Lower leg skin (tissue), 4 donors: ENCODE results near the gene CS. TPM values are rescaled to one million over a fixed set of nuclear protein-coding genes. Genes with fewer than 3 reads are reported as not detected.

ENCODE experiments used
- DNase-seq, 2 donors: peaks; one replicate each; pipeline ENCODE4 v3.0.0-alpha.2; 2019; ENCODE audit warnings: low spot score in 2 of 2
- H3K4me3 ChIP-seq: fragments of 200-600 bp; sonication (generic); 2 replicates; pipeline ENCODE4 v1.5.1; 2017; ENCODE audit warnings: mild to moderate bottlenecking, low read depth; ENCODE audit not compliant: poor library complexity, severe bottlenecking
- POLR2A ChIP-seq, 2 donors: fragments of 450-650 bp; IDR thresholded peaks; one replicate each; pipeline ENCODE4 v1.6.1; 2016 to 2017; ENCODE audit warnings: antibody characterized with exemption in 2 of 2, mild to moderate bottlenecking in 1 of 2, moderate library complexity in 1 of 2
- WGBS, 2 donors: methylation state at CpG; one replicate each; pipeline ENCODE4 v1.1.5; 2018; 5-methylcytosine and 5-hydroxymethylcytosine counted together
- intact Hi-C: fragments of 100-400 bp; cut with DNase I; formaldehyde crosslinking; loops from one replicate; pipeline ENCODE4 v1.15.0; 2023; ENCODE audit warnings: low total_unique reads
- total RNA-seq, 4 donors: library from RNA; depleted of rRNA; stranded (reverse); fragments of >200 nt; gene quantifications; one replicate each; pipeline ENCODE4 v1.1.0, GENCODE V29; 2016
- TF ChIP-seq, protein P1 (sequence below), 3 donors: fragments of 450-650 bp; IDR thresholded peaks; one replicate each; pipeline ENCODE4 v1.5.1; 2016; ENCODE audit warnings: antibody characterized with exemption in 3 of 3, mild to moderate bottlenecking in 3 of 3, moderate library complexity in 2 of 3

The CS gene
- total RNA-seq, 4 donors from 2014 or later: 118 to 156 (median 150) TPM

DNA sequence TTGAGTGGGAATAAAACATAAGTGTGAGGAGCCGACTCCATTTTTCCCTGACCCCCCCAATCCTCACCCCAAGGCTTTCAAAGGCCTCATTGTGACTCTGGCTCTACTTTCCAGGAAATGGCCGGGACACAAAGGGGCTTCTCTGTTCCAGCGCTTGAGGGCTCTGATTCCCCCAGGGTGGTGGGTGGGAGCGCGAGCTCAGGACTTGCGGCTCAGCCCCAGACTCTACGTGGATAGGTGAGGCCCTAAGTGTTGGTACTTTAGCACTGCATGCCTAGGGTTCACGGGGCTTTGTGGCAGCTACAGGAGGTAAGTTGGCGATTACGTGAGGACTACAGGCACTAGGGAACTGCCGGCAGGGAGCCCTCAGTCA, 15.1 kb upstream of the CS start:
- DNase-seq: no peak
- 0% methylated on average over 7 to 11 of the region's 11 CpGs for WGBS, 2 donors
- peak overlapping the region; percentile 78 for H3K4me3 ChIP-seq
- intact Hi-C loops: no loop called here
- no peak for TF ChIP-seq POLR2A (IDR thresholded peaks at IDR 0.05)
- TF ChIP-seq, protein P1, sequence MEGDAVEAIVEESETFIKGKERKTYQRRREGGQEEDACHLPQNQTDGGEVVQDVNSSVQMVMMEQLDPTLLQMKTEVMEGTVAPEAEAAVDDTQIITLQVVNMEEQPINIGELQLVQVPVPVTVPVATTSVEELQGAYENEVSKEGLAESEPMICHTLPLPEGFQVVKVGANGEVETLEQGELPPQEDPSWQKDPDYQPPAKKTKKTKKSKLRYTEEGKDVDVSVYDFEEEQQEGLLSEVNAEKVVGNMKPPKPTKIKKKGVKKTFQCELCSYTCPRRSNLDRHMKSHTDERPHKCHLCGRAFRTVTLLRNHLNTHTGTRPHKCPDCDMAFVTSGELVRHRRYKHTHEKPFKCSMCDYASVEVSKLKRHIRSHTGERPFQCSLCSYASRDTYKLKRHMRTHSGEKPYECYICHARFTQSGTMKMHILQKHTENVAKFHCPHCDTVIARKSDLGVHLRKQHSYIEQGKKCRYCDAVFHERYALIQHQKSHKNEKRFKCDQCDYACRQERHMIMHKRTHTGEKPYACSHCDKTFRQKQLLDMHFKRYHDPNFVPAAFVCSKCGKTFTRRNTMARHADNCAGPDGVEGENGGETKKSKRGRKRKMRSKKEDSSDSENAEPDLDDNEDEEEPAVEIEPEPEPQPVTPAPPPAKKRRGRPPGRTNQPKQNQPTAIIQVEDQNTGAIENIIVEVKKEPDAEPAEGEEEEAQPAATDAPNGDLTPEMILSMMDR (IDR thresholded peaks at IDR 0.05): no peak

DNA sequence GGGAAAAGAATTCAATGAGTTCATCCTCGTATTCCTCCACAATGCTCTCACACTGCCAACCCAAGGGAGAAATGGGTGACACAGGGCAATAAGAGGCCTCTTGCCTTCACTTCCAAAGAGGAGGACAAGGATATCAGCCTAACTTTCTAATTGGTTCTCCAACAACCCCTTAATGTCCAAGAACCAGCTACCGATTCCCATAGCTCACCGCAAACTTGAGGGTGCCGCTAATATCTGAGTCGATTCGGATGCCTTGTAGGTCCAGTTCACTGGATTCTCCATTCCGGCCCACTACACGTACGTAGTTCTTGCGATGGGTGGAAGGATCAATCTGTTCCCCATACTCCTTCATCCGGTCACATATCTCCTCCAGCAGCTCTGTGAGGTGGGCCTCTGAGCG, 10.9 kb upstream of the CS start:
- no peak for DNase-seq
- H3K4me3 ChIP-seq: no peak overlapping the region
- intact Hi-C loops: no loop called here
- no peak for TF ChIP-seq POLR2A (IDR thresholded peaks at IDR 0.05)
- TF ChIP-seq, protein P1 (IDR thresholded peaks at IDR 0.05): no peak
- WGBS, 2 donors: 94 to 97% methylated on average over 12 of the region's 12 CpGs

DNA sequence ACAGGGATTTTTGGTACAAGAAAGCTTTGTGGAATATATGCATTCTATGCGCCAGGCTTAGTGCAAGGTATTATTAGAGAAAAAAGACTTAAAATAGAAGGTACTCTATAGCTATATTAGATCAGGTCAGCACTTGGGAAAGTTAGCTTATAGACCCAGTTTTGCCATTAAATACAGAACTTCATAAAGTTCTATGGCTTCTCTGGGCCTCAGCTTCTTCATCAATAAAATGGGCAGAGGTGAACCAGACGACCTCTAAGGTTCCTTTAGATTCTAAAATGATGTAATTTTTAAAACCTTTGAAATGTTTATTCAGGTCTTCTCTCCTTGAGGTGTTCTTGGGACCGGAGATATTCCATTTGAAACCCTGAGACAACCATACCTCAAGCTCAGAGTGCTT, 8.6 kb upstream of the CS start:
- H3K4me3 ChIP-seq: no peak overlapping the region
- TF ChIP-seq POLR2A (IDR thresholded peaks at IDR 0.05): no peak
- intact Hi-C loops: no loop called here
- no peak for DNase-seq
- 88 to 93% methylated on average over 3 of the region's 3 CpGs for WGBS, 2 donors

DNA sequence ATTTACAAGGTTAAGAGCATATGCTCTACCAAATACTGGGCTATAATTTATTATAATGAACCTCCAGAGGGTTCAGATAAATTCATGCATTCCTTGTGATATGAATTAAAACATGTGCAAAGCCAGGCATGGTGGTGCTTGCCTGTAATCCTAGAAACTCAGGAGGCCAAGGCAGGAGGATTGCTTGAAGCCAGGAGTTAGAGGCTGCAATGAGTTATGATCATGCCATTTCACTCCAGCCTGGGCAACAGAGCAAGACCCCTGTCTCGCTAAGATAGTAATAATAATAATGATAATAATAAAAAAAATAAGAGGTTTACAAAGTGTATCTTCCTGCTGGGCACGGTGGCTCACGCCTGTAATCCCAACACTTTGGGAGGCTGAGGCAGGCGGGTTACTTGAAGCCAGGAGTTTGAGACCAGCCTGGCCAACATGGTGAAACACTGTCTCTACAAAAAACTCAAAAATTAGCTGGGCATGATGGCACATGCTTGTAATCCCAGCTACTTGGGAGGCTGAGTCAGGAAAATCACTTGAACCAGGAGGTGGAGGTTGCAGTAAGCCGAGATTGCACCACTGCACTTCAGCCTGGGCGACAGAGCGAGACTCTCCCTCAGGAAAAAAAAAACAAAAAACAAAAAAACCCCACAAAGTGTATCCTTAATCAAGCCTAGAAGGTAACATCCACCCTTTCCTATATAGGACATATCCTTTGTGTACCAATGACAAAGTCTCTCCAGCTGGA, 7.3 kb upstream of the CS start:
- H3K4me3 ChIP-seq: no peak overlapping the region
- TF ChIP-seq, protein P1 (IDR thresholded peaks at IDR 0.05): no peak
- TF ChIP-seq POLR2A (IDR thresholded peaks at IDR 0.05): no peak
- DNase-seq: no peak
- intact Hi-C loops: no loop called here
- WGBS, 2 donors: 87 to 97% methylated on average over 7 of the region's 7 CpGs

DNA sequence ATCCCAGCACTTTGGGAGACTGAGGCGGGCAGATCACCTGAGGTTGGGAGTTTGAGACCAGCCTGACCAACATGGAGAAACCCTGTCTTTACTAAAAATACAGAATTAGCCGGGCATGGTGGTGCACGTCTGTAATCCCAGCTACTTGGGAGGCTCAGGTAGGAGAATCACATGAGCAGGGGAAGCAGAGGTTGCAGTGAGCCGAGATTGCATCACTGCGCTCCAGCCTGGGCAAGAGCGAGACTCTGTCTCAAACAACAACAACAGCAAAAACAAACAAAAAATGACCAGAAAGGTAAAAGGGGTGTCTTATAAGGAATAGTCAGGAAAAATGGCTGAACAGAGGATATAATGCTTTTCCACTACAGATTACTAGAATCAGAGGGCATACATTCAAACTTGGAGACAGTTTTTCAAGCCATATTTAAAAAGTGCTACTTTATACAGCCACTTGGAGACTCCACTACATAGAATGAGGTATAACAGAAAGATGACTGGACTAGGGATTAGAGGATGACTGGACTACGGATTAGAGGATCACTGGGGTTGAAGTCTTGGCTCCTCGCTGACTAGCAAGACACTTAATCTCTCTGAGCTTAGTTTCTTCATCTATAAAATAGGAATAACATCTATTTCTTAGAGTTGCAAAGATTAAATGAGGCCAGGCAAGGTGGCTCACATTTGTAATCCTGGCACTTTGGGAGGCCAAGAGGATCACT, 4.9 kb upstream of the CS start:
- H3K4me3 ChIP-seq: no peak overlapping the region
- 91 to 94% methylated on average over 8 of the region's 8 CpGs for WGBS, 2 donors
- TF ChIP-seq, protein P1 (IDR thresholded peaks at IDR 0.05): no peak
- no peak for TF ChIP-seq POLR2A (IDR thresholded peaks at IDR 0.05)
- intact Hi-C loops: no loop called here
- DNase-seq: no peak

DNA sequence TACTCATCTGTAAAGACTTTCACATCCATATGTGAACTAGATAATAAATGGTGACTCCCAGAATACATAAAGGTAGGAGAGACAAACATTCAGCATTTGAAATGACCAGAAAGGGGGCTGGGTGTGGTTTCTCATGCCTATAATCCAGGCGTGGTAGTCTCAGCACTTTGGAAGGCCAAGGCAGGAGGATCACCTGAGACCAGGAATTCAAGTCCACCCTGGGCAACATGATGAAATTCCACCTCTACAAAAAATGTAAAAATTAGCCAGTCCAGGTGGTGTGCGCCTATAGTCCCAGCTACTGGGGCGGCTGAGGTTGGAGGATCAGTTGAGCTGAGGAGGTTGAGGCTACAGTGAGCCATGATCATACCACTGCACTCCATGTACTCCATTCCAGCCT, 4.1 kb upstream of the CS start:
- TF ChIP-seq, protein P1 (IDR thresholded peaks at IDR 0.05): no peak
- TF ChIP-seq POLR2A (IDR thresholded peaks at IDR 0.05): no peak
- DNase-seq: no peak
- no peak overlapping the region for H3K4me3 ChIP-seq
- 90% methylated on average over 3 of the region's 3 CpGs for WGBS, 2 donors
- intact Hi-C loops: no loop called here
